Fibroblast of lung (primary cell): ENCODE results near the gene WHAMM. TPM values are rescaled to one million over a fixed set of nuclear protein-coding genes. Genes with fewer than 3 reads are reported as not detected.

Experiments used
- DNase-seq, 2 donors: peaks; one replicate each; pipeline versions ENCODE4 v3.0.0 to v3.0.0-alpha.2; 2010; ENCODE audit warnings: low read depth in 2 of 2
- H2AFZ ChIP-seq: 2 replicates; pipeline ENCODE4 v1.5.1; 2012; ENCODE audit warnings: low read length, control low read depth, inconsistent platforms
- H3K27ac ChIP-seq: 2 replicates; pipeline ENCODE4 v1.5.1; 2011; ENCODE audit warnings: low read length, control low read depth; ENCODE audit not compliant: insufficient read depth
- H3K27me3 ChIP-seq: 2 replicates; pipeline ENCODE4 v1.5.1; 2011; ENCODE audit warnings: mild to moderate bottlenecking, low read length; ENCODE audit not compliant: control insufficient read depth, insufficient read depth
- H3K36me3 ChIP-seq: 2 replicates; pipeline ENCODE4 v1.5.1; 2011; ENCODE audit warnings: low read length; ENCODE audit not compliant: control insufficient read depth, insufficient read depth
- H3K4me1 ChIP-seq: 2 replicates; pipeline ENCODE4 v1.5.1; 2011; ENCODE audit warnings: low read length; ENCODE audit not compliant: control insufficient read depth, insufficient read depth; ENCODE audit errors: extremely low read depth
- H3K4me2 ChIP-seq: 2 replicates; pipeline ENCODE4 v1.5.1; 2011; ENCODE audit warnings: low read length, control low read depth; ENCODE audit not compliant: insufficient read depth; ENCODE audit errors: extremely low read depth
- H3K4me3 ChIP-seq, 4 experiments: fragments of 200-600 bp in 1 of 4; sonication (generic) in 1 of 4; replicated peaks in 1 of 4; 2 replicates each; pipeline ENCODE4 v1.5.1; 2011 to 2016; ENCODE audit warnings: low read length in 4 of 4, low read depth in 3 of 4, mild to moderate bottlenecking in 3 of 4, control low read depth in 2 of 4, inconsistent platforms in 1 of 4, mixed read lengths in 1 of 4; ENCODE audit not compliant: insufficient read depth in 1 of 4; ENCODE audit errors: control extremely low read depth in 1 of 4
- H3K79me2 ChIP-seq: 2 replicates; pipeline ENCODE4 v1.5.1; 2012; ENCODE audit warnings: mild to moderate bottlenecking, low read length, inconsistent platforms; ENCODE audit not compliant: control insufficient read depth, insufficient read depth
- H3K9ac ChIP-seq: 2 replicates; pipeline ENCODE4 v1.5.1; 2011; ENCODE audit warnings: mild to moderate bottlenecking, low read length, control low read depth; ENCODE audit not compliant: insufficient read depth
- H3K9me3 ChIP-seq: 2 replicates; pipeline ENCODE4 v1.5.1; 2012; ENCODE audit warnings: low read depth, low read length; ENCODE audit not compliant: control insufficient read depth, insufficient read depth
- H4K20me1 ChIP-seq: 2 replicates; pipeline ENCODE4 v1.5.1; 2011; ENCODE audit warnings: low read length; ENCODE audit not compliant: control insufficient read depth, insufficient read depth; ENCODE audit errors: extremely low read depth
- CTCF ChIP-seq, 2 donors: IDR thresholded peaks in 1 of 2; conservative IDR thresholded peaks in 1 of 2; 1 replicate in 1 of 2; 2 replicates in 1 of 2; pipeline ENCODE4 v1.5.1; 2011 to 2012; ENCODE audit warnings: low read length in 2 of 2, control low read depth in 1 of 2, inconsistent platforms in 1 of 2, low read depth in 1 of 2, mild to moderate bottlenecking in 1 of 2
- EZH2 ChIP-seq: IDR thresholded peaks from 2 replicates; pipeline ENCODE4 v1.5.1; 2012; ENCODE audit warnings: low read length, control low read depth, mild to moderate bottlenecking; ENCODE audit errors: missing control alignments
- polyA plus RNA-seq, 2 donors: library from polyadenylated mRNA; depleted of rRNA in 1 of 2; stranded (reverse) in 1 of 2; unstranded in 1 of 2; fragments of >200 nt; gene quantifications; 2 replicates each; pipeline ENCODE4 v1.2.1, GENCODE V29; 2011 to 2012; ENCODE audit warnings: missing spikeins in 1 of 2
- total RNA-seq: library from RNA; depleted of rRNA; stranded (reverse); fragments of >200 nt; gene quantifications from 2 replicates; pipeline ENCODE4 v1.2.1, GENCODE V29; 2014

The WHAMM gene
- total and polyA plus RNA-seq, 2 donors (not counting 1 experiment from before 2014, with no cell fraction given): 5.3 to 5.6 TPM

GRCh38 chr15:82848241-82848993 is 39.0 kb downstream of the WHAMM start:
- no peak overlapping the region for H3K4me3 ChIP-seq
- no peak overlapping the region for H3K9ac ChIP-seq

GRCh38 chr15:82849556-82850512 is 40.4 kb downstream of the WHAMM start:
- Histone ChIP-seq H3K27ac (no peak overlapping the region), H3K4me1 (no peaks in the 10 kb centered on the region), H4K20me1 (no peaks in the 10 kb centered on the region), H3K27me3 (no peaks in the 10 kb centered on the region), H3K79me2 (no peaks in the 10 kb centered on the region), H3K9me3 (no peaks in the 10 kb centered on the region), H3K4me3 (no peak overlapping the region), H2AFZ (peak overlapping the region; percentile 66), H3K4me2 (peak overlapping the region; percentile 23), H3K9ac (no peak overlapping the region), H3K36me3 (no peaks in the 10 kb centered on the region)
- peak; percentile 51 to 70 for TF ChIP-seq CTCF (conservative IDR thresholded peaks at IDR 0.05 in 1 of 2, IDR thresholded peaks at IDR 0.05 in 1 of 2; ENCODE audit: low read depth in 1 of 2, low read length in 2 of 2)
- no peak for TF ChIP-seq EZH2
- peak; percentile 80 to 81 for DNase-seq

More at GRCh38 chr15:82848241-82848993, 39.0 kb downstream of the WHAMM start:
- no peaks in the 10 kb centered on the region for H3K79me2 ChIP-seq
- no peaks in the 10 kb centered on the region for H3K4me1 ChIP-seq
- no peaks in the 10 kb centered on the region for H4K20me1 ChIP-seq
- no peaks in the 10 kb centered on the region for H3K36me3 ChIP-seq
- H3K4me2 ChIP-seq: no peak overlapping the region
- H3K27me3 ChIP-seq: no peaks in the 10 kb centered on the region
- H3K9me3 ChIP-seq: no peaks in the 10 kb centered on the region
- DNase-seq: no peak
- TF ChIP-seq CTCF (conservative IDR thresholded peaks at IDR 0.05 in 1 of 2, IDR thresholded peaks at IDR 0.05 in 1 of 2; ENCODE audit: low read depth in 1 of 2, low read length in 2 of 2) (no peak), EZH2 (no peak)
- H3K27ac ChIP-seq: no peak overlapping the region
- H2AFZ ChIP-seq: no peak overlapping the region

DNA sequence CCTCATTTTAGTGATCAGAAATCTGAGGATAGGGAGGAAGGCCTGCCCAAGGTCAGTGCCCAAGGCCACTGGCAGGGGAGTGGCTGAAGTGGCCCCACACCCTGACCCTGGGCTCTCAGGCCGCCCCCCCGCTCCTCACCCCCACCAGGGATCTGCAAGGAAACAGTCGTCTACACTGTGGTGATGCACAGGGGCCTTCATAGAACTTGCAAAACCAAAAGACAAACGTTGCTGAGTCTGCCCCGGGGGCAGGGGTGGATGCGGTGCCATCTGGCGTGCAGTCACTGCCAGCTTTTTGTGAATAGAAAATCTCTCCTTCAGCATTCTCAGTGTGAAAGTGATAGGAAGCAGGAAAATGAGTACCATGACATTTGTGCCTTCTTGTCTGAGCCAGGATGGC is 41.3 kb downstream of the WHAMM start:
- Histone ChIP-seq H3K9me3 (no peaks in the 10 kb centered on the region), H3K36me3 (no peaks in the 10 kb centered on the region), H3K9ac (no peak overlapping the region), H3K4me3 (no peak overlapping the region), H3K79me2 (no peaks in the 10 kb centered on the region), H3K4me1 (no peaks in the 10 kb centered on the region), H4K20me1 (no peaks in the 10 kb centered on the region), H3K27ac (no peak overlapping the region), H2AFZ (no peak overlapping the region), H3K4me2 (no peak overlapping the region), H3K27me3 (no peaks in the 10 kb centered on the region)
- TF ChIP-seq CTCF (conservative IDR thresholded peaks at IDR 0.05 in 1 of 2, IDR thresholded peaks at IDR 0.05 in 1 of 2; ENCODE audit: low read depth in 1 of 2, low read length in 2 of 2) (no peak), EZH2 (no peak)
- no peak for DNase-seq
